GM13976 (cell line): ENCODE data around the gene BMP15.

Experiments used
- DNase-seq: peaks from one replicate; pipeline ENCODE4 v3.0.0; 2012; ENCODE audit warnings: low spot score
- in situ Hi-C: fragments of 300-500 bp; cut with MboI; formaldehyde crosslinking; loops from one replicate; pipeline ENCODE4 v1.12.0; 2022; ENCODE audit warnings: low sequenced_read_pairs, mixed read lengths, inconsistent platforms; ENCODE audit not compliant: unreplicated experiment
- TF ChIP-seq, protein P1 (sequence below): IDR thresholded peaks from 2 replicates; pipeline ENCODE4 v1.5.1; 2012; ENCODE audit warnings: borderline replicate concordance, mild to moderate bottlenecking; ENCODE audit not compliant: insufficient read depth; ENCODE audit errors: extremely low read depth, missing control alignments, control extremely low read depth

BMP15 gene

DNA sequence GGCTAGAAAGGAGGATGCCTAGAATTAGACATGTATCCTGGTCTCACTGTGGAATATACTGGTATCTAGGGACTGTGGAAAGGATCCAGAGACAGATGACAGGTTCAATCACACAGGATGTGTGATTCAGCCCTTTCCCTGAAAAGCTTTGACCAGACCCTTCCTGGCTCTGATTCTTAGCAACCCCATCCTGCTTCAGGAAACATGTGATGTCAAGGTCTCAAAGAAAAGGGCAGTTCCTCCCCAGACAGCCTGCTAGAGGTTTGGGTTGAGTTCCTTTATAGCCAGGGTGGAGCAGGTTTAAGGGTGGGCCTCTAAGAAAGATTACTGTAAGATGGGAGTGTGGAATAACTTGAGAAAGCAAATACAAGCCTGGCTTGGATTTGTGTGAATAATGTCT lies 3.0 kb downstream of the BMP15 start:
- no peak for DNase-seq
- in situ Hi-C loops = no loop called here
- TF ChIP-seq, protein P1, sequence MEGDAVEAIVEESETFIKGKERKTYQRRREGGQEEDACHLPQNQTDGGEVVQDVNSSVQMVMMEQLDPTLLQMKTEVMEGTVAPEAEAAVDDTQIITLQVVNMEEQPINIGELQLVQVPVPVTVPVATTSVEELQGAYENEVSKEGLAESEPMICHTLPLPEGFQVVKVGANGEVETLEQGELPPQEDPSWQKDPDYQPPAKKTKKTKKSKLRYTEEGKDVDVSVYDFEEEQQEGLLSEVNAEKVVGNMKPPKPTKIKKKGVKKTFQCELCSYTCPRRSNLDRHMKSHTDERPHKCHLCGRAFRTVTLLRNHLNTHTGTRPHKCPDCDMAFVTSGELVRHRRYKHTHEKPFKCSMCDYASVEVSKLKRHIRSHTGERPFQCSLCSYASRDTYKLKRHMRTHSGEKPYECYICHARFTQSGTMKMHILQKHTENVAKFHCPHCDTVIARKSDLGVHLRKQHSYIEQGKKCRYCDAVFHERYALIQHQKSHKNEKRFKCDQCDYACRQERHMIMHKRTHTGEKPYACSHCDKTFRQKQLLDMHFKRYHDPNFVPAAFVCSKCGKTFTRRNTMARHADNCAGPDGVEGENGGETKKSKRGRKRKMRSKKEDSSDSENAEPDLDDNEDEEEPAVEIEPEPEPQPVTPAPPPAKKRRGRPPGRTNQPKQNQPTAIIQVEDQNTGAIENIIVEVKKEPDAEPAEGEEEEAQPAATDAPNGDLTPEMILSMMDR = no peak

DNA sequence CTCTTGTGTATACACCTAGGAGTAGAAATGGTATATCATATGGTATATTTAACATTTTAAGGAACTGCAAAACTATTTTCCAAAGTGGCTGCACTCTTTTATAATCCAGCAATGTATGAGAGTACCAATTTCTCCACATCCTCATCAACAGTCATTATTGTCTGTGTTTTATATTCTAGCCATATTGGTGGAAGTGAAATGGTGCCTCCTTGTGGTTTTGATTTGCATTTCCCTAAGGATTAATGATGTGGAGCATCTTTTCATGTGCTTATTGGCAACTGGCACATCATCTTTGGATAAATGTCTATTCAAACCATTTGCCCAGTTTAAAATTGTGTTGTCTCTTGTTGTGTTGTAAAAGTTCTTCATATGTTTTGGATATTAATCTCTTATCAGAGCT lies 9.6 kb downstream of the BMP15 start:
- in situ Hi-C loops = no loop called here
- DNase-seq = no peak
- TF ChIP-seq, protein P1 = no peak

DNA sequence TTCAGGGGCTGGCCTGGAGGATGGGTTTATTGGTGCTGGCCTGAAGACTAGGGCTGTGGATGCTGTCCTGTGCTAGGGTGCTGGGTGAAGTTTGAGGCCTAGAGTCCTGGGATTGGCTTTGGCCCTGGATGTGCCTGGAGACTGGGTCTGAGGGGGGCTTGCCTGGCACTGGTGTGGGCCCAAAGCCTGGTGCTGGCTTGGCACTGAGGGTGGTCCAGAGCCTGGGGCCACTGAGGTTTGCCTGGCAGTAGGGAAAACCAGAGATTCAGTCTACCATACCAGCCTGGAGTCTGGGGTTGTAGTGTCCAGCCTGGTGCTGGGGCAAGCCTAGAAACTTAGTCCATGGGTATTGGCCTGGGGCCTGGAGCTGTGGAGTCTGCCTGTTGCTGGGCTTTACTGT lies 16.6 kb downstream of the BMP15 start:
- in situ Hi-C loops = no loop called here
- TF ChIP-seq, protein P1 = no peak
- DNase-seq = no peak

DNA sequence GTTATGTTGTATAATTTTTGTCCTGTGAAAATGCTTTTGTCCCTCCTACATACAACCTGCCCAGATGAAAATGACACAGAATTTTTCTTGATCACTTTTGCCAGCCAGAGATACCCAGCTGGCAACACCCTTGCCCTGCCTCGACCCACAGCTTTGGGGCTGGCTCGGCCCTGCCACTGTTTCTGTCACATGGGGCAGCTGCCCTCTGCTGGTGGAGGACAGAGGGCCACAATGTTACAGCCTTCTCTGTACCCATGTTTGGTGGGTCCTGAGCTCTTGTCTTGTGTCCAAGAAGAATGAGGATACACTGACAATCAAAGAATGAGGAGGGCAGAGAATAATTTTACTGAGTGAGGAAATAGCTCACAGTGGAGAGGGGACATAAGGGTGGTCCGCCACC lies 31.1 kb downstream of the BMP15 start:
- no peak for DNase-seq
- TF ChIP-seq, protein P1 = peak; percentile 25
- in situ Hi-C loops = no loop called here

DNA sequence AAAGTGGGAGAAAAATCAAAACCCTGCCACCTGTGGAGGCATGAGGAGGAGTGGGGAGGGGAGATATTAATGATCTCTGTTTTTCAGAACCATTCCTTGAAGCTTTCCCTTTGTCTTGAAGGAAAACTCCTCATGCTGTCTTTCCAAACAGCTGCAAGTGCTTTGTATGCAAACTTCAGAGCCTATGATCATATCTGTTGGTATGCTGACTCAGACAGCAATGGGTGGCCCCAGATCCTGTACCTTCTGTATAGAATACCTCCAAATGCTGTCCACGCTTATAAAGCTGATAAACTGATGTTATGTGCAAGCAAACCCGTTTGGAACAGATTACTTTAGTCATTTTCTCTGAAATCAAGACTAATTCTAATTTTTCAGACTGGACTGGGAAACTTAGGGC lies 31.9 kb downstream of the BMP15 start:
- TF ChIP-seq, protein P1 = no peak
- in situ Hi-C loops = no loop called here
- DNase-seq = no peak

DNA sequence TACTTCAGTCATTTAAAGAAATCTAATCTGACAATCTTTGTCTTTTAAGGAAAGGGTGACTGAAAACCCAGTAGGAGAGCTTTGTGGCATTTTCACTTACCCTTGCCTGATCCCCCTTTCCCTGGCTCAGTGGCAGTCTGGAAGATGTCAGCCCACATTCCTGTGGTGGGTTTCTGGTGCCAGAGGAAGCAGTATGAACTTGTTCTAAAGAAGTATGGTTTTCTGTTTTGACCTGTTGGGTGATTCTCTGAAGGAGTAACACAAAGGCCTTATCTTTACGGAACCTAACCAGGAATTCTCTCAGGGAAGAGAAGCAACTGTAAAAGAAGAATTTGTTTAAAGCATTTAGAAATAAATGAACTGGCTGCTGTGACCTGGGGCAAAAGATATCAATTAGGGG lies 41.9 kb downstream of the BMP15 start:
- TF ChIP-seq, protein P1 = no peak
- in situ Hi-C loops = no loop called here
- no peak for DNase-seq

DNA sequence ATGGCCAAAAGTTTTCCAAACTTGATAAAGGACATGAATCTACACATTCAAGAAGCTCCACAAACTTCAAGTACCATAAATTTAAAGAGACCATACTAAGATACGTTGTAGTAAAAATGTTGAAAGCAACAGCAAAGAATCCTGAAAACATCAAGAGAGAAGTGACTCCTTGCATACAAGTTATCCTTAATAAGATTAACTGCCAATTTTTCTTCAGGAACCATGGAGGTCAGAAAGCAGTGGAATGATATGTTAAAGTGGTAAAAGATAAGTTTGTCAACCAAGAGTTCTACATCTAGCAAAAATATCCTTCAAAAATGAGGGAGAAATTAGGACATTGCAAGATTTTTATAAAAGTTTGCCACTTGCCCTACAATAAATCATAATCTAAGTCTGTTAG lies 43.3 kb downstream of the BMP15 start:
- in situ Hi-C loops = no loop called here
- TF ChIP-seq, protein P1 = no peak
- DNase-seq = no peak
